ENCODE data around the gene RFX7.
"Not testable (repeated sequence)": the region's sequence is repeated elsewhere in the genome, so short reads cannot be mapped to it uniquely, and the experiment has no call there.

Gene RFX7

DNA sequence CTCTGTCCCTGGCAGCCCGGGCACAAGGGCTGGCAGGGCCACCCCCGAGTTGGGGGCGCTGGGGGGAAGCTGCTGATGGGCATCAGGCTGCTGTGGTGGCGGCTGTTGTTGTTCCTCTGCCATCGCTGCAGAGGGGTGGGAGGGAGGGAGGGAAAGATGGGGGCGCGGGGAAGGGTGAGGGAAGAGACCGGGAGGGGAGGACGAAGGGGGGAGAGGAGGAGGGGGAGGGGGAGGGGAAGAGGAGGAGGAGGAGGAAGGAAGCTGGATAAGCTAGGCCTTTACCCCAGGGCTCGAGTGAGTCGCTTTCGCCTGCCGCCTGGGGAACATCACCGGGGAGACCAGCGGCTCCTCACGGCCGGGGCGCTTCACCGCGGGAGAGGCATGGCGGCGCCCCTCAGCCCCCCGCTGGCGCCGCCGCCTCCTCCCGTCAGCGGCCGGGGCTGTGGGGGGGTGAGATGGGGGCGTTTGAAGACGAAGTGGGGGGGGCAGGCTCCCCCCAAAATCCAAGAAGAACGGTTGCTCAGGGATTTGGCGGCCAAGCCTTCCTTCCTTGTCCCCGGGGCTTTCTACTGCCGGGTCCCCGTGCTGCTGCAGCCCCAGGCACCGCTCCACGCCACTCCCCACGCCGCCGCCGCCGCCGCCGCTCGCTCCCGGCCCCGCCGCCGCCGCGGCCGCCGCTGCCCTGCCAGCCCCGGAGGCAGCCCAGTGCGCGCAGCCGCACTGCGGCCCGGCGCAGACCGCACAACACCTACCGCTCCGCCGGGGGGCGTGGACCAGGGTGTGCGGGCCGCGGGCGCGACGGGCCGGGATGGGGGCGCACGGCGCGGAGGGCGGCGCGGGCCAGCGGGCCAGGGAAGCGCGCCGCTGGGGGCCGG lies at the start of gene RFX7:
RFX7 (minus strand) TSS at position 717 of the 875 bp plus-strand sequence; CDS start at position 123, 594 bp downstream.
- Histone ChIP-seq H3K4me1 (peaks cover 14 to 55% (median 28%) of the 10 kb centered on the region in 10 experiments), H3K4me3 (peak within 1 kb of the TSS; percentile 82 to 97 (median 91)), H3K9ac (peak within 1 kb of the TSS; percentile 92 to 100 (median 98)), H3K27me3 (no peaks in the 10 kb centered on the region), H3K4me2 (peak within 1 kb of the TSS; percentile 80 to 96 (median 86)), H3K27ac (peak within 1 kb of the TSS; percentile 93 to 99 (median 97)), H3K36me3 (peaks cover 0 to 24% (median 14%) of the 10 kb centered on the region in 11 experiments; a peak in 19 of 22 replicates), H3K9me3 (replicated peaks in 1 of 11) (peaks cover 0 to 17% (median 13%) of the 10 kb centered on the region in 11 experiments; a peak in 18 of 22 replicates), H4K20me1 (peaks cover 0 to 17% (median 7%) of the 10 kb centered on the region in 11 experiments; a peak in 8 of 22 replicates)
- no peak for TF ChIP-seq Cebpa-rat (IDR thresholded peaks at IDR 0.05)

DNA sequence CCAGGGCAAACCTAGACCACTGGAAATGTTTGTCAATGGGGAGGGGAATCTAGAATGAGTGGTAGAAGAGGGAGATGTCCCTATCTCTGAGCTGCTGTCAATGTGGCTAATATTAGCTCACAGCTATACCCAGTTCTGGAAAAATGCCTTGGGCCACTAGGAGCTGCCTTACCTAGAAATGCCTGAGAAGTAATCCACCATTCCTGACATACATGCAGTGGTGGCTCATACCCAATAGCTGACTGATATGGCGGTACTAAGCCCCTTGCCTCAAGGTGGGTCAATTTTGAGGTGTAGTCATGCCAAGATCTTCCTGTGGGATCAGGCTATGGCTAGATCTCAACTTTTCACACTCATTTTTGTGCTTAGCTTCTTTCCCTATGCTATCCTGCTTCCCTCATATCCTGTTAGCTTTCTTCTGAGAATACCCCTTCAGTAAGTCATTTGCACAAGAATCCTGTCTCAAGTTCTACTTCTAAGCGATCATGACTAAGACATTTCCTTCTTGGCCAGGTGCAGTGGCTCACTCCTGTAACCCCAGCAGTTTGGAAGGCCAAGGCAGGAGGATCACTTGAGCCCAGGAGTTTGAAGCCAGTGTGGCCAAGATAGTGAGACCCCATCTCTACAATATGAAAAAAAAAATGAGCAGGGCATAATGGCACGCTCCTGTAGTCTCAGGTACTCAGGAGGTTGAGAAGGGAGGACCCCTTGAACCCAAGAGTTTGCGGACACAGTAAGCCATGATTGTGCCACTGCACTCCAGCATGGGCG lies 49.1 kb upstream of the RFX7 start:
- no peaks in the 10 kb centered on the region for H3K27me3 ChIP-seq
- H4K20me1 ChIP-seq, result no peaks in the 10 kb centered on the region
- no peak overlapping the region for H3K4me2 ChIP-seq
- no peak overlapping the region for H3K9ac ChIP-seq
- H3K4me1 ChIP-seq, result no peaks in the 10 kb centered on the region
- no peak for TF ChIP-seq Cebpa-rat (IDR thresholded peaks at IDR 0.05)
- peaks cover 10 to 28% (median 19%) of the 10 kb centered on the region in 11 experiments; a peak in 20 of 22 replicates for H3K9me3 ChIP-seq (replicated peaks in 1 of 11)
- no peaks in the 10 kb centered on the region for H3K36me3 ChIP-seq
- H3K27ac ChIP-seq, result no peak overlapping the region
- H3K4me3 ChIP-seq, result no peak overlapping the region

DNA sequence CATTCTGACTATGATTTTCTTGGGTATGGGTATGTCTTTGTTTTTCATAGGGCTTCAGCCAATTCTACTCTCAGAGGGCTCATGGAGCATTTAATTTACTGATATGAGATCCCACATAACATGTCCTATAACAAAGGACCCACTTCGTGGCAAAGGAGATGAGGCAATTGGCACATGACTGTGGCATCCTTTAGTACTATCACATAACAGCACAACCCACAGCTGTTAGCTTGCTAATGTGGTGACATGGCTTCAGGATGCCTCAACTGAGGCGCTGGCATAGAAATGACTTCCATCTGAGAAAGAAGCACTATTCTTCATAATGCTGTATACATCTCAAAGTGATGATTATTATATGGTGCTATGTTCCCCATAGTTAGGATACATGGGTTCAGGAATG lies 48.1 kb upstream of the RFX7 start:
- Histone ChIP-seq H3K9me3 (replicated peaks in 1 of 11) (peaks cover 10 to 28% (median 19%) of the 10 kb centered on the region in 11 experiments; a peak in 20 of 22 replicates), H3K4me2 (no peak overlapping the region), H3K36me3 (no peaks in the 10 kb centered on the region), H3K27ac (no peak overlapping the region), H3K4me3 (no peak overlapping the region), H3K4me1 (no peaks in the 10 kb centered on the region), H4K20me1 (no peaks in the 10 kb centered on the region), H3K27me3 (no peaks in the 10 kb centered on the region), H3K9ac (no peak overlapping the region)
- no peak for TF ChIP-seq Cebpa-rat (IDR thresholded peaks at IDR 0.05)

DNA sequence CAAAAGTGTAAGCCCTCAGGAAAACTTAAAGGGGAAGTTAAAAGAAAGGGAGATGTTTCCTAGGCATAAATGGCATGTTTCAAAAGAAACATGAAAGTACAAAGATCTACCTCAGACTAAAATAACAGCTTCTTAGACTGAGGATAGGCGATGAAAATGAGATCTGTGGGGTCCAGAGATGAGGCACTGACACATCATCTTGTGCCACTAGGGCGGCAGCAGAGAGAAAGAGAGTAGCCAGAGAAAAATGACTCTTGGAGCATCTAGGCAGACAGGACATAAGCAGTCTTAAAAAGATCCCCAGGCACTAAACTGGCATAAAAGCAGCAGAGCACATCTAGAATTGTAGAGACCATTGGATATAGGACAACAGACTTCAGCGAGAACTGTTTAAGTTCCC lies 42.5 kb upstream of the RFX7 start:
- Histone ChIP-seq H3K4me2 (no peak overlapping the region), H3K4me1 (no peaks in the 10 kb centered on the region), H3K27ac (no peak overlapping the region), H3K36me3 (no peaks in the 10 kb centered on the region), H3K4me3 (no peak overlapping the region), H3K9ac (no peak overlapping the region), H4K20me1 (no peaks in the 10 kb centered on the region), H3K27me3 (no peaks in the 10 kb centered on the region), H3K9me3 (replicated peaks in 1 of 11) (peaks cover 10 to 28% (median 19%) of the 10 kb centered on the region in 11 experiments; a peak in 20 of 22 replicates)
- TF ChIP-seq Cebpa-rat (IDR thresholded peaks at IDR 0.05), result no peak

DNA sequence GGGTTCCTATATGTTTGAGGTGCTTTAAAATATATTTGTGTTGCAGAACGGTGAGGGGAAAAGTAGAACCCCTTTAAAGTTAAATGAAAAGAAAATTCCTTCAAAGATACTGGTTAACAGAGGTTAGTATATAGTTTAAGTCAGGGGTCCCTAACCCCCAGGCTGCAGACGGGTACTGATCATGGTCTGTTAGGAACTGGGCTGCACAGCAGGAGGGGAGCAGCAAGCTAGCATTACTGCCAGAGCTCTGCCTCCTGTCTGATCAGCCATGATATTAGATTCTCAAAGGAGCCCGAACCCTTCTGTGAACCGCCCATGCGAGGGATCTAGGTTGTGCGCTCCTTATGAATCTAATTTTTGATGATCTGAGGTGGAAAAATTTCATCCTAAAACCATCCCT lies 37.5 kb upstream of the RFX7 start:
- Histone ChIP-seq H3K36me3 (no peaks in the 10 kb centered on the region), H3K27ac (no peak overlapping the region), H3K4me1 (no peaks in the 10 kb centered on the region), H3K4me2 (no peak overlapping the region), H3K4me3 (no peak overlapping the region), H3K9me3 (replicated peaks in 1 of 11) (peaks cover 0 to 4% (median 0%) of the 10 kb centered on the region in 11 experiments; a peak in 1 of 22 replicates), H4K20me1 (no peaks in the 10 kb centered on the region), H3K27me3 (no peaks in the 10 kb centered on the region), H3K9ac (no peak overlapping the region)
- TF ChIP-seq Cebpa-rat (IDR thresholded peaks at IDR 0.05), result no peak

DNA sequence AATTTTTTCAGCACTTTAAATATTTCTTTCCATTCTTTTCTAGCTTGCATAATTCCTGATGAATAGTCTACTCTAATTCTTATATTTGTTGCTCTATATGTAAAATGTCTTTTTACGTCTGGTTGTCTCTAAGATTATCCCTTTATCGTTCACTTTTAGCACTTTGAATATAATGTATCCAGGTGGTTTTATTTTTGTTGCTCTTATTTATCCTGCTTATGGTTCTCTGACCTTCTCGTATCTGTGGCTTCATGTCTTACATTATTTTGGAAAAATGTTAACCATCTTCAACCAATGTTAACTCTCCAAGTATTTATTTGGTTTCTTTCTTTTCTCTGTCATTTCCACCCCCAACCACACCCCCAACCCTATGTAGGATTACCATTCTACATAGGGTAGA lies 30.0 kb upstream of the RFX7 start:
- peaks cover 13 to 32% (median 17%) of the 10 kb centered on the region in 11 experiments; a peak in 17 of 22 replicates for H3K9me3 ChIP-seq (replicated peaks in 1 of 11)
- H3K36me3 ChIP-seq, result no peaks in the 10 kb centered on the region
- no peaks in the 10 kb centered on the region for H4K20me1 ChIP-seq
- H3K9ac ChIP-seq, result no peak overlapping the region
- H3K4me3 ChIP-seq, result no peak overlapping the region
- H3K27ac ChIP-seq, result no peak overlapping the region
- no peak overlapping the region for H3K4me2 ChIP-seq
- no peaks in the 10 kb centered on the region for H3K27me3 ChIP-seq
- no peak for TF ChIP-seq Cebpa-rat (IDR thresholded peaks at IDR 0.05)
- H3K4me1 ChIP-seq, result peaks cover 0 to 10% (median 9%) of the 10 kb centered on the region in 10 experiments; a peak in 10 of 20 replicates

DNA sequence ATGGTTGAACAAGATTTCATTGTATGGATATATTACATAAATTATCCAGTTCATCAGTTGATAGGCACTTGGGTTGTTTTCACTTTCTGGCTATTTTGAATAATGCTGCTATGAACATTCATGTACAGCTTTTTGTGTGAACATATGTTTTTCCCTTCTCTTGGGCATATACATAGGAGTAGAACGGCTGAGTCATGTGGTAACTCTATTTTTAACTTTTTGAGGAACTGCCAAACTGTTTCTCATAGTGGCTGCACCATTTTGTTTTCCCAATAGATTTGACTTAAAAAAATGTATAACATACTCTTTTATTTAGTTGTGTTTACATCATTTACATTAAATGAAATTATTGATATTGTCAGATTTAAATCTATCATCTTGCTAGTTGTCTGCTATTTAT lies 28.8 kb upstream of the RFX7 start:
- no peak overlapping the region for H3K9ac ChIP-seq
- H3K27ac ChIP-seq, result peak overlapping the region in 2 of 11 experiments; percentile 8 to 32; a peak in 3 of 22 replicates
- no peak overlapping the region for H3K4me3 ChIP-seq
- H3K36me3 ChIP-seq, result no peaks in the 10 kb centered on the region
- peaks cover 0 to 10% (median 9%) of the 10 kb centered on the region in 10 experiments; a peak in 10 of 20 replicates for H3K4me1 ChIP-seq
- no peaks in the 10 kb centered on the region for H4K20me1 ChIP-seq
- H3K4me2 ChIP-seq, result peak overlapping the region in 5 of 11 experiments; percentile 2 to 38 (median 18); a peak in 5 of 22 replicates
- H3K27me3 ChIP-seq, result no peaks in the 10 kb centered on the region
- H3K9me3 ChIP-seq (replicated peaks in 1 of 11), result peaks cover 13 to 31% (median 18%) of the 10 kb centered on the region in 11 experiments; a peak in 18 of 22 replicates
- TF ChIP-seq Cebpa-rat (IDR thresholded peaks at IDR 0.05), result no peak

DNA sequence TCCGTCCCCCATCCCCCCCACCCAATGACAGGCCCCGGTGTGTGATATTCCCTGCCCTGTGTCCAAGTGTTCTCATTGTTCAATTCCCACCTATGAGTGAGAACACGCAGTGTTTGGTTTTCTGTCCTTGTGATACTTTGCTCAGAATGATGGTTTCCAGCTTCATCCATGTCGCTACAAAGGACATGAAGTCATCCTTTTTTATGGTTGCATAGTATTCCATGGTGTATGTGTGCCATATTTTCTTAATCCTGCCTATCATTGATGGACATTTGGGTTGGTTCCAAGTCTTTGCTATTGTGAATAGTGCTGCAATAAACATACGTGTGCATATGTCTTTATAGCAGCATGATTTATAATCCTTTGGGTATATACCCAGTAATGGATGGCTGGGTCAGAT lies 22.8 kb upstream of the RFX7 start:
- H3K4me2 ChIP-seq, H3K9ac ChIP-seq, H3K36me3 ChIP-seq, H3K4me3 ChIP-seq, H3K4me1 ChIP-seq, H3K27me3 ChIP-seq, H4K20me1 ChIP-seq, H3K27ac ChIP-seq: not testable (repeated sequence)
- H3K9me3 ChIP-seq (replicated peaks in 1 of 11), result peaks cover 0 to 10% (median 4%) of the 10 kb centered on the region in 11 experiments; a peak in 5 of 22 replicates

Data from BLaER1 treated with 17β-estradiol and CSF1 and Interleukin-3, amounts not matched to agents 10 nM and 100 nM (cell line).